ENCODE data around the gene UBE2L5.
"Not testable (repeated sequence)": the region's sequence is repeated elsewhere in the genome, so short reads cannot be mapped to it uniquely, and the experiment has no call there.

UBE2L5 gene

DNA sequence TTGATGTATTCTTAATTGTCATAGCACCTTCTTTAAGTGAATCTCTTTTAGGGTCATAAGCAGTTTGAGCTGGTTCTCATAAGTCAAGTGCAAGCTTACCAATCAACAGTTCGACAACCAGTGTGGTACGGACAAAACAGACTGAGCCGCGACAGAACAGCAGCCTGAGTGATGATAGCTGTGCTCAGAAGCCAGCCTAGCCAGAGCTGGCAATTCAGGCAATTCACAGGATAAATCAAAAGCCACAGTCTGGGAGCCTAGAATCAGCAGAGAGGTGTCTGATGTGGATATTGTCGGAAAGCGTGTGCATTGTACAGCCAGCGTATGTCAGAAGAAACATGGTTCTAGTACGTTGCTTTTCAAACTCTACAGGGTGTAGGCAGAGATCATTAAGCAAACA, 14.9 kb downstream of the UBE2L5 start:
- Histone ChIP-seq H2BK15ac (replicated peaks; ENCODE audit: low read depth) (no peak overlapping the region), H3K27ac (ENCODE audit: low read depth, low read length) (no peak overlapping the region), H3K79me2 (ENCODE audit: control insufficient read depth, insufficient read depth, low read length) (no peaks in the 10 kb centered on the region), H3K18ac (ENCODE audit: low read length) (no peak overlapping the region), H3K27me3 (ENCODE audit: insufficient read depth, low read length, poor library complexity) (no peaks in the 10 kb centered on the region), H3K79me1 (ENCODE audit: low read length) (no peaks in the 10 kb centered on the region), H3K56ac (ENCODE audit: low read length) (no peak overlapping the region), H3K9ac (ENCODE audit: low read length) (no peak overlapping the region), H3K4me1 (ENCODE audit: control insufficient read depth, low read depth, low read length) (no peaks in the 10 kb centered on the region), H2AK5ac (ENCODE audit: low read length) (no peak overlapping the region), H4K5ac (ENCODE audit: low read length) (no peak overlapping the region), H2BK120ac (ENCODE audit: low read depth, low read length) (no peak overlapping the region), H3K4me2 (ENCODE audit: low read length) (no peak overlapping the region), H2BK5ac (ENCODE audit: low read length) (no peak overlapping the region), H3K36me3 (ENCODE audit: control insufficient read depth, insufficient read depth, low read length) (no peaks in the 10 kb centered on the region), H3K4ac (ENCODE audit: low read depth, low read length) (no peak overlapping the region), H3K4me3 (ENCODE audit: low read length) (no peak overlapping the region), H4K8ac (ENCODE audit: low read depth, low read length) (no peak overlapping the region), H3K23ac (ENCODE audit: low read length) (no peak overlapping the region)
- WGBS (ENCODE audit: extremely low coverage, insufficient coverage, low lambda C conversion rate) = no CpG with 5 or more reads among the region's 8 CpGs
- no peak for DNase-seq

DNA sequence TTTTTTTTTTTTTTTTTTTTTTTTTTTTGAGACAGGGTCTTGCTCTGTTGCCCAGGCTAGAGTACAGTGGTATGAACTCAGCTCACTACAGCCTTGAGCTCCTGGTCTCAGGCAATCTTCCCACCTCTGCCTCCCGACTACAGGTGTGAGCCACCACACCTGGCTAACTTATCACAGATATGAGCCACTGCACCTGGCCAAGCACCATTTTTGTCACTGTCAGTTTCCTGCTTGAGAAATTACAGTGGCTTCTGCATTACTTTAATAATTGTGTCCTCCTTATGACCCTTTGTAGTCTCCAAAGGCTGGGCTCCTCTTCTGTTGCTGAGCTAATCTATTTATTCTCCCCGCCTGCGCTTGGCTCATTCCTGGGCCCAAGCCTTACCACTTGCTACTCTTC, 16.0 kb downstream of the UBE2L5 start:
- Histone ChIP-seq H3K36me3 (ENCODE audit: control insufficient read depth, insufficient read depth, low read length) (no peaks in the 10 kb centered on the region), H2AK5ac (ENCODE audit: low read length) (no peak overlapping the region), H3K79me1 (ENCODE audit: low read length) (no peaks in the 10 kb centered on the region), H3K4ac (ENCODE audit: low read depth, low read length) (no peak overlapping the region), H3K4me1 (ENCODE audit: control insufficient read depth, low read depth, low read length) (no peaks in the 10 kb centered on the region), H3K18ac (ENCODE audit: low read length) (no peak overlapping the region), H3K4me3 (ENCODE audit: low read length) (no peak overlapping the region), H3K4me2 (ENCODE audit: low read length) (no peak overlapping the region), H2BK120ac (ENCODE audit: low read depth, low read length) (no peak overlapping the region), H3K23ac (ENCODE audit: low read length) (no peak overlapping the region), H3K27me3 (ENCODE audit: insufficient read depth, low read length, poor library complexity) (no peaks in the 10 kb centered on the region), H3K79me2 (ENCODE audit: control insufficient read depth, insufficient read depth, low read length) (no peaks in the 10 kb centered on the region), H3K56ac (ENCODE audit: low read length) (no peak overlapping the region), H3K9ac (ENCODE audit: low read length) (no peak overlapping the region), H3K27ac (ENCODE audit: low read depth, low read length) (no peak overlapping the region), H4K8ac (ENCODE audit: low read depth, low read length) (no peak overlapping the region), H2BK5ac (ENCODE audit: low read length) (no peak overlapping the region), H2BK15ac (replicated peaks; ENCODE audit: low read depth) (no peak overlapping the region), H4K5ac (ENCODE audit: low read length) (no peak overlapping the region)
- DNase-seq = no peak
- no CpG with 5 or more reads among the region's 3 CpGs for WGBS (ENCODE audit: extremely low coverage, insufficient coverage, low lambda C conversion rate)

DNA sequence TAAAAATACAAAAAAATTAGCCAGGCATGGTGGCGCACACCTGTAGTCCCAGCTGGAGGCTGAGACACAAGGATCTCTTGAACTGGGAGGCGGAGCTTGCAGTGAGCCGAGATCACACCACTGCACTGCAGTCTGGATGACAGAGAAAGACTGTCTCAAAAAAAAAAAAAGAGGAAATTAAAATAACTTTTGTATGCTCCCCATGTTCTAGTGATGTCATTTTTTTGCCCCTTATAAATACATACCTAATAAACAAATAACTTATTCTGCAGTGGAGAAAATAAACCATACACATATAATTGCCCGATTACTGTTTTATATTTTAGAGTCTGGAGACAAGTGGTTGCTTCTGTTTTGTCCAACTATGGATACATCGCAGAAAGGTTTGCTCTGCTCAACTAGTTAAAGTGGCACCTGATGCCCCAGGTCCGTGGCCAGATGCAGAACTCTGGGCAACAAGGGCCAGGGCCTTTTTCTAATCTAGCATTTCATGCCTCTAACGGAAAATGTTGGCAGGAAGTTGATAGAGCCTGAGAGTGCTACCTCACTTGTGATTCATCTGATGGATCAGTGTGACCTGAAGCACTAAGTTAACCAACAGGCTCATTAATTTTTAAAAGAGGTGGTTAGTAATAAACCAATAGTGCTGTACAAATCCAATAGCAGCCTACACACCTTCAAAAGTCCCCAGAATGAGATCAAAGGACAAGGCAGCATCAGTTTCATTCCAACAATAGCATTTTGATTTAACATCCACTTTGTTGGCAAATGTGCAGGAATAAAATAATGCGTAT, 18.8 kb downstream of the UBE2L5 start:
- Histone ChIP-seq H3K4me3 (ENCODE audit: low read length) (no peak overlapping the region), H3K23ac (ENCODE audit: low read length) (no peak overlapping the region), H2AK5ac (ENCODE audit: low read length) (no peak overlapping the region), H3K4ac (ENCODE audit: low read depth, low read length) (no peak overlapping the region), H3K9ac (ENCODE audit: low read length) (no peak overlapping the region), H3K27me3 (ENCODE audit: insufficient read depth, low read length, poor library complexity) (no peaks in the 10 kb centered on the region), H3K27ac (ENCODE audit: low read depth, low read length) (no peak overlapping the region), H4K8ac (ENCODE audit: low read depth, low read length) (no peak overlapping the region), H3K4me2 (ENCODE audit: low read length) (no peak overlapping the region), H3K36me3 (ENCODE audit: control insufficient read depth, insufficient read depth, low read length) (no peaks in the 10 kb centered on the region), H3K18ac (ENCODE audit: low read length) (no peak overlapping the region), H2BK5ac (ENCODE audit: low read length) (no peak overlapping the region), H2BK15ac (replicated peaks; ENCODE audit: low read depth) (no peak overlapping the region), H2BK120ac (ENCODE audit: low read depth, low read length) (no peak overlapping the region), H3K79me2 (ENCODE audit: control insufficient read depth, insufficient read depth, low read length) (no peaks in the 10 kb centered on the region), H3K79me1 (ENCODE audit: low read length) (no peaks in the 10 kb centered on the region), H3K4me1 (ENCODE audit: control insufficient read depth, low read depth, low read length) (peaks cover 1% of the 10 kb centered on the region), H3K56ac (ENCODE audit: low read length) (no peak overlapping the region), H4K5ac (ENCODE audit: low read length) (no peak overlapping the region)
- WGBS (ENCODE audit: extremely low coverage, insufficient coverage, low lambda C conversion rate) = no CpG with 5 or more reads among the region's 8 CpGs
- no peak for DNase-seq

DNA sequence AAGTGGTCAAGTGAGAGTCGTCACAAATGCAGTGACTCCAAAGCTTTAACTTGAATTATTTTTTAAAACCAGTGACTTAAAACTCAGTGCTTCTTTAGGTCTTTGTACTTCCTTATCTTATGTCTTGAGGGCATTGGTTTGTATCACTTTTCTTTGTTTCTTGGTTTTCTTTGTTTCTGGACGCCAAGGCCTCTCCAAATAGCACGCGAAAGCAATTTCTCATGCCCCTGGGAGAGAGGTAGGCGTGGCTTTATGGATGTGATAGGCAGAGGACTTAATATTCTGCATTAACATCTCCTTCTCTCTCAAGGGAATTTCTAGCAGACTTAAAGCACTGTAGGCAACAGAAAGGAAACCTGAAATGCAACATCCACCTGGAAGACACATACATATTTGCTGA, 20.6 kb downstream of the UBE2L5 start:
- no peak overlapping the region for H2BK15ac ChIP-seq (replicated peaks; ENCODE audit: low read depth)
- no peak overlapping the region for H3K9ac ChIP-seq (ENCODE audit: low read length)
- H2BK120ac ChIP-seq (ENCODE audit: low read depth, low read length) = no peak overlapping the region
- no peak overlapping the region for H4K8ac ChIP-seq (ENCODE audit: low read depth, low read length)
- no peak for DNase-seq
- no peak overlapping the region for H3K4me2 ChIP-seq (ENCODE audit: low read length)
- no CpG with 5 or more reads among the region's 5 CpGs for WGBS (ENCODE audit: extremely low coverage, insufficient coverage, low lambda C conversion rate)
- H3K79me2 ChIP-seq (ENCODE audit: control insufficient read depth, insufficient read depth, low read length) = no peaks in the 10 kb centered on the region
- H3K4ac ChIP-seq (ENCODE audit: low read depth, low read length) = no peak overlapping the region
- H3K4me3 ChIP-seq (ENCODE audit: low read length) = no peak overlapping the region
- H3K23ac ChIP-seq (ENCODE audit: low read length) = no peak overlapping the region
- H3K56ac ChIP-seq (ENCODE audit: low read length) = no peak overlapping the region
- H3K36me3 ChIP-seq (ENCODE audit: control insufficient read depth, insufficient read depth, low read length) = no peaks in the 10 kb centered on the region
- H3K79me1 ChIP-seq (ENCODE audit: low read length) = no peaks in the 10 kb centered on the region
- no peak overlapping the region for H3K27ac ChIP-seq (ENCODE audit: low read depth, low read length)
- peaks cover 4% of the 10 kb centered on the region for H3K4me1 ChIP-seq (ENCODE audit: control insufficient read depth, low read depth, low read length)
- H3K18ac ChIP-seq (ENCODE audit: low read length) = no peak overlapping the region
- no peak overlapping the region for H2BK5ac ChIP-seq (ENCODE audit: low read length)
- no peak overlapping the region for H2AK5ac ChIP-seq (ENCODE audit: low read length)
- no peaks in the 10 kb centered on the region for H3K27me3 ChIP-seq (ENCODE audit: insufficient read depth, low read length, poor library complexity)
- H4K5ac ChIP-seq (ENCODE audit: low read length) = no peak overlapping the region

DNA sequence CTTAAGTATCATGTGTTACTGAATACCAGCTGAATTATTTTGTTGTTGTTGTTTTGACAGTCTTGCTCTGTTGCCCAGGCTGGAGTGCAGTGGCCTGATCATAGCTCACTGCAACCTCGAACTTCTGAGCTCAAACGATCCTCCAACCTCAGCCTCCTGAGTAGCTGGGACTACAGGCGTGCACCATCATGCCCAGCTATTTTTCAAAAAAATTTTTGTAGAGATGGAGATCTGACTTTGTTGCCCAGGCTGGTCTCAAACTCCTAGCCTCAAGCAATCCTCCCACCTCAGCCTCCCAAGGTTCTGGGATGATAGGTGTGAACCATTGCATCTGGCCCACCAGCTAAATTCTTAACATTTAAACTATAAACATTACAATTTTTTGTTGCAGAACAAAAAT, 21.2 kb downstream of the UBE2L5 start:
- not testable (repeated sequence) for H3K4ac ChIP-seq (ENCODE audit: low read depth, low read length); H3K4me1 ChIP-seq (ENCODE audit: control insufficient read depth, low read depth, low read length); H2BK15ac ChIP-seq (replicated peaks; ENCODE audit: low read depth); H3K27me3 ChIP-seq (ENCODE audit: insufficient read depth, low read length, poor library complexity); H3K4me2 ChIP-seq (ENCODE audit: low read length); H2BK5ac ChIP-seq (ENCODE audit: low read length); H2BK120ac ChIP-seq (ENCODE audit: low read depth, low read length); H3K18ac ChIP-seq (ENCODE audit: low read length); H4K5ac ChIP-seq (ENCODE audit: low read length); H3K56ac ChIP-seq (ENCODE audit: low read length); H3K4me3 ChIP-seq (ENCODE audit: low read length); DNase-seq; H4K8ac ChIP-seq (ENCODE audit: low read depth, low read length); H3K27ac ChIP-seq (ENCODE audit: low read depth, low read length); H3K23ac ChIP-seq (ENCODE audit: low read length); H2AK5ac ChIP-seq (ENCODE audit: low read length); H3K36me3 ChIP-seq (ENCODE audit: control insufficient read depth, insufficient read depth, low read length); H3K79me2 ChIP-seq (ENCODE audit: control insufficient read depth, insufficient read depth, low read length); H3K9ac ChIP-seq (ENCODE audit: low read length); H3K79me1 ChIP-seq (ENCODE audit: low read length)
- WGBS (ENCODE audit: extremely low coverage, insufficient coverage, low lambda C conversion rate) = no CpG with 5 or more reads among the region's 3 CpGs

DNA sequence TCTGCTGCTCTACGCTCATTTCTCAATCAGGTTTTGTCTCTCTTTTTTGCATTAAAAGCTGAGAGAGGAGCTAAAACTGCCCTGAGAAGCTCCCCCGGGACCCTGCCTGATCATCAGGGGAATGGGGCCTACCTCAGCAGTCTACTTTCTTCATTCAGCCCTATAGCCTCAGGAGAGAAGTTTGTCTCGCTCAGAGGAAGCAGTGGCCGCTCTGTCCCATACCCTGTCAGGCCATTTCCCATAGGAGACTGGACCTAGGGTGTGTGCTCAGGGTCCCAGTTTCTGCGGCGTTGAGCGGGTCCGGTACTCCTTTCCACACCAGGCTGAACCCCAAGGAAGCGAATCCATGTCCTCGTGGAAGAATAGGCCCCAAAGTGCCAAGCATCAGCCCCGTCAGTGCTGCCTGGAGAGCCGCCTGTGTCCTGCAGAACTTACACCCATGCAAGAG, 21.7 kb downstream of the UBE2L5 start:
- no peak overlapping the region for H2BK15ac ChIP-seq (replicated peaks; ENCODE audit: low read depth)
- WGBS (ENCODE audit: extremely low coverage, insufficient coverage, low lambda C conversion rate) = no CpG with 5 or more reads among the region's 12 CpGs
- H3K79me2 ChIP-seq (ENCODE audit: control insufficient read depth, insufficient read depth, low read length) = no peaks in the 10 kb centered on the region
- H3K56ac ChIP-seq (ENCODE audit: low read length) = no peak overlapping the region
- H3K27me3 ChIP-seq (ENCODE audit: insufficient read depth, low read length, poor library complexity) = no peaks in the 10 kb centered on the region
- no peak overlapping the region for H2BK120ac ChIP-seq (ENCODE audit: low read depth, low read length)
- H4K8ac ChIP-seq (ENCODE audit: low read depth, low read length) = no peak overlapping the region
- H2BK5ac ChIP-seq (ENCODE audit: low read length) = no peak overlapping the region
- no peak overlapping the region for H3K4ac ChIP-seq (ENCODE audit: low read depth, low read length)
- H3K79me1 ChIP-seq (ENCODE audit: low read length) = no peaks in the 10 kb centered on the region
- H2AK5ac ChIP-seq (ENCODE audit: low read length) = no peak overlapping the region
- H3K9ac ChIP-seq (ENCODE audit: low read length) = no peak overlapping the region
- no peak overlapping the region for H3K4me2 ChIP-seq (ENCODE audit: low read length)
- H4K5ac ChIP-seq (ENCODE audit: low read length) = no peak overlapping the region
- no peak overlapping the region for H3K27ac ChIP-seq (ENCODE audit: low read depth, low read length)
- H3K23ac ChIP-seq (ENCODE audit: low read length) = no peak overlapping the region
- no peak overlapping the region for H3K4me3 ChIP-seq (ENCODE audit: low read length)
- H3K18ac ChIP-seq (ENCODE audit: low read length) = no peak overlapping the region
- H3K36me3 ChIP-seq (ENCODE audit: control insufficient read depth, insufficient read depth, low read length) = no peaks in the 10 kb centered on the region
- peaks cover 4% of the 10 kb centered on the region for H3K4me1 ChIP-seq (ENCODE audit: control insufficient read depth, low read depth, low read length)
- DNase-seq = no peak

Data from mesendoderm (in vitro differentiated cells).